DMS153 treated with DMSO at 0.1 percent for 48 hours (cell line): ENCODE results near the gene DLL3.
A peak's percentile ranks its signal among the peaks of the same experiment; 100 is the strongest.

Source experiments
- DNase-seq: peaks from one replicate; lab custom pipeline; 2025; ENCODE audit not compliant: unreplicated experiment; lab: John Stamatoyannopoulos, UW

The DLL3 gene

DNA sequence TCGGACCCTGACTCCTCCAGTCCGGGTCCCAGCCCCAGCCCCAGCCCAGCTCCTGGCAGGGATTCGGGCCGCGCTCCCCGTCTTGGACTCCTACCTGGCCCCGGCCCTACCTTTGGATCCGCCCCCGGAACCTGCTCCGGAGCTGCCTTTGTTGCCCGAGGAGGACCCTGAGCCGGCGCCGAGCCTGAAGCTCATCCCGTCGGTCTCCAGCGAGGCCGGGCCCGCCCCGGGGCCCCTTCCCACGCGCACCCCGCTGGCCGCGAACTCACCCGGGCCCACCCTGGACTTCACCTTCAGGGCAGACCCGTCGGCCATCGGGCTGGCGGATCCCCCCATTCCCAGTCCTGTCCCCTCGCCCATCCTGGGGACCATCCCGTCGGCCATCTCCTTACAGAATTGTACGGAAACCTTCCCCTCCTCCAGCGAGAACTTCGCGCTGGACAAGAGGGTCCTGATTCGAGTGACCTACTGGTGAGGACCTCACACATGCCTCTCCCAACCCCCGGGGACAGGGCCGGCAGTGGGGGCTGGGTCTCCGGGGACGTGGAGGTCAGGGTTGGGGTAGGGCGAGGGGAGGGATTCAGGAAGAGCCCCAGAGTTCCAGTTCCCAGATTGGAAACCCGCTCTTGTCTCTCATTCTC is 16.9 kb downstream of the DLL3 start:
- DNase-seq, result no peak

DNA sequence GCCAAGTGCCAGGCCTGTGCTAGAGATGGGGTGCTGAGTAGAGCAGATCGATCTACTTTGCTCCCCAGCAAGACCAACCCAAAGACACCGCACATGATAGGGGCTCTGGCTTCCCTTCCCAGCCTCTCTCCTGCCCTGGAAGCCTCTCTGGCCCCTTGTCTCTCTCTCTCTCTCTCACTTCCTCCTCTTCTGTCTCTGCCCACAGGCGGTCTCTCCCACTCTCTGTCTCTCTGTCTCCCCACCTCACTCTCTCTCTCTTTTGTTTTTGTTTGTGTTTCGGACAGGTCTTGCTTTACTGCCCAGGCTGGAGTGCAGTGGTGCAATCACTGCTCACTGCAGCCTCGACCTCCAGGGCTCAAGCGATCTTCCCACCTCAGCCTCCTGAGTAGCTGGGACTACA is 17.5 kb downstream of the DLL3 start:
- DNase-seq, result no peak

DNA sequence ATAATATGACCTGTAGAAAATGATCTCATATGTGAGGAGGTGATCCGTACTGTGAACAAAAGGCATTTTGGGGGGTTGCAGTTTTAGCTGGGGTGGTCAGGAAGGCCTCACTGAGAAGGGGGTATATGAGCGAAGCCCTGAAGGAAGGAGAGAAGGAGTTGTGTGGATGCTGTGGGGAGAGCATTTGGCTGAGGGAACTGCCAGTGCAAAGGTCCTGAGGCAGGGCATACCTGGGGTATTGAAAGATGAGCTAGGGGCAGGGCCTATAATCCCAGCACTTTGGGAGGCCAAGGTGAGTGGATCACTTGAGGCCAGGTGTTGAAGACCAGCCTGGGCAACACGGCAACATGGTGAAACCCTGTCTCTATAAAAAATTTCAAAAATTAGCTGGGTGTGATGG is 18.7 kb downstream of the DLL3 start:
- no peak for DNase-seq

DNA sequence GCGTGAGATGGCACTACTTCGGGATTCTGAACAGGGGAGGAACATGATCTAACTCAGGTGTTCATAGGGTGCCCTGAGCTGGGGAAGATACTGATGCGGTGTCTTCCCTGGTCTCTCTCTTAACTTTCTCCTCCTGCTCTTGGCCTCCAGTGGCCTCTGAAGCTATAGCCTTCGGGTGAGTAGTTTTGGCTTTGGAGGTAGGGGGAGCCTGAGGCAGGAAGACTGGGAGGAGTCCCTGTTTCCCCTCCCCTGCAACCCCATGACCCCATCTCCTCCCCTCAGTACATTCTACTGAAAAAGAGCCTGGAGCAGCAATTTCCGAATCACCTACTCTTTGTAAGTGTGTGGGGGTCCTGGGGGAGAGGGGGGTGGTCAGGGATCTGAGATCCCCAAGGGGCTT is 19.7 kb downstream of the DLL3 start:
- DNase-seq, result no peak

GRCh38 chr19:39518975-39519374 is 20.2 kb downstream of the DLL3 start:
- DNase-seq, result no peak

GRCh38 chr19:39520541-39521484 is 22.1 kb downstream of the DLL3 start:
- DNase-seq, result no peak

DNA sequence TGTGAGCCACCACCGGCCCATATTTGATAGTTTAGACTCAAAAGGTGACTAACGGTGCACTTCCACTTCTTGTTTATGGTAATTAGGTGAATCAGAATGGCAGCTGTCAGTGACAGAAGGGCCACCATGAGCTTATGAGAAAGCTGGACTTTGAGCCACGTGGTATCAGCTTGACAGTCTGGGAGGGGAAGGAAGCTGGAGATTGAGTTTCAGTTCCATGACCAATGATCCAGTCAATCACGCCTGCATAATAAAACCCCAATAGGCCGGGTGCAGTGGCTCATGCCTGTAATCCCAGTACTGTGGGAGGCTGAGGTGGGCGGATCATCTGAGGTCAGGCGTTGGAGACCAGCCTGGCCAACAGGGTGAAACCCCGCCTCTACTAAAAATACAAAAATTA is 25.7 kb downstream of the DLL3 start:
- DNase-seq, result no peak

- DNase-seq, result no peak
Observed at GRCh38 chr19:39525205-39525604, 26.5 kb downstream of the DLL3 start.

DNA sequence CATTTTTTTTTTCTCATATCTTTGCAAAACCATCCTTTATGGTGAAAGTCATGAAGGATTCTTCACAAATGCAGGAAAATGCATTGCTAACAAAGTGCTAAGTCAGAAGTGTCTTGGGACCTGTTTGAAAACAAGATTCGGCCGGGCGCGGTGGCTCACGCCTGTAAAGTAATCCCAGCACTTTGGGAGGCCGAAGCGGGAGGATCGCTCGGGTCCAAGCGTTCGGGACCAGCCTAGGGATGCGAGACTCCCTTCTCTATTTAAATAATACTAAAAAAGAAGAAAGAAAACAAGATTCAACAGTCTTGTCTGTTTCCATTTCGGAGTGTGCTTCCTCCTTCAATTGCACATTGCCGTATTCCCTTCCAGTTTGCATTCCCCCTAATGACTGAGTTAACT is 33.1 kb downstream of the DLL3 start:
- no peak for DNase-seq

GRCh38 chr19:39532233-39533002 is 33.7 kb downstream of the DLL3 start, which contains the start of gene EID2B:
EID2B (minus strand) TSS chr19:39532852; CDS start chr19:39532802, 50 bp downstream.
- DNase-seq, result peak; percentile 98

DNA sequence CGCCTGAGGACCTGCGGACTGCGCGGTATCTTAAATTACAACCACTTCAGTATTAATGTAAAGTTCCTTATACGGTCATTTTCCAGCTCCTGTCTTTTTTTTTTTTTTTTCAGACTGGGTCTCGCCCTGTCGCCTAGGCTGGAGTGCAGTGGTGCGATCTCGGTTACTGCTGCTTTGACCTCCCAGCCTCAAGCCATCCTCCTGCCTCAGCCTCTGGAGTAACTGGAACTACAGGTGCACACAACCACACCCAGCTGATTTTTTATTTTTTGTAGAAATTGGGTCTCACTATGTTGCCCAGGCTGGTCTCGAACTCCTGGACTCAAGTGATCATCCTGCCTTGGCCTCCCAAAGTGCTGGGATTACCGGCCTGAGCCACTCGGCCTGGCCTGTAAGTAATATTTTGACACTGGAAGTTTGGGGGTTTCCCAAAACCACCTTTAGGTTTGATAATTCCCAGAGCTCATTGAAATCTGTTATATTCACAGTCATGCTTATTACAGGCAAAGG is 34.3 kb downstream of the DLL3 start:
- no peak for DNase-seq

DNA sequence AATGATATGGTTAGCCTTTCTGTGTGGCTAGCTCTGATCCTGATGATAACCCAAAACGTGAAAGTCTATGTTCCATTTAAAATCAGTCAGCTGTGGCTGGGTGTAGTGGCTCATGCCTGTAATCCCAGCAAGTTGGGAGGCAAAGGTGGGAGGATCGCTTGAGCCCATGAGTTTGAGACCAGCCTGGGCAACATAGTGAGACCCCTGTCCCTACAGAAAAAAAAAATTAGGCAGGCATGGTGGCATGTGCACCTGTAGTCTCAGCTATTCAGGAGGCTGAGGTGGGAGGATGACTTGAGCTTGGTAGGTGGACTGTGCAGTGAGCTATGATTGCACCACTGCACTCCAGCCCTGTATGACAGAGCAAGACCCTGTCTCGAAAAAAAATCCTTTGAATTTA is 35.0 kb downstream of the DLL3 start:
- no peak for DNase-seq

DNA sequence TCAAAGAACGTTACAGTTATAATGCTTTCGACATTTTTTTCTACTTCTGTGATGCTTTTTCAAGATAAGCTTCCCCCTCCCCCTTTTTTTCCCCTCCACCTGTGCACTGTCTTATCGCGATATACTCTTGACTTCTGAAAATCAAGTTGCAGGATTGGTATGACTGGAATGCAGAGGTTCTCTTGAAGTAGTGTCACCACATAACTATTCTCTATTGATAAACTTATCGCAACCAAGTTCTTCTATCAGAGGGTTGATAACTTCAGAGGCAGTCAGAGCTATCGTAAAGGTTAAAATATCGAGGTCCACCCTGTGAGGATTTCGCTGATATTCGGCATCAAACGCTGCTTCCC is 40.4 kb downstream of the DLL3 start:
- no peak for DNase-seq

- peak; percentile 90 for DNase-seq
Observed at GRCh38 chr19:39539518-39540332, 41.0 kb downstream of the DLL3 start, which contains the start of gene EID2. EID2 (minus strand) TSS chr19:39540161; CDS start chr19:39540079, 82 bp downstream.

DNA sequence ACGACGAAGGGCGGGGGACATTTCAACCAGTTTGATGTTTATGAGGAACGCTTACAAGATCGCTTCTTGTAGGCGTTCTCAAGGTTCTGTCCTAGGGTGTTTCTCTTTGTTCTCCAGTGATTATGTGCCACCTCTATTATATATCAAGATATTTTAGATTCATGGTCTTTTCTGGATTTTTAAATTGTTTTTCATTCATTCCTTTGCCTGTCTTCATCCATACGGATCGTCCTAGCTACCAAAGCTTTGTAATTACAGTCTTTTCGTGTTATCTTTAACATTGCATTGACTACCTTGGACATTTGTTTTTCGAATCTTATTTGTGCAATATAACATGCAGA is 41.6 kb downstream of the DLL3 start:
- no peak for DNase-seq

GRCh38 chr19:39542206-39542605 is 43.5 kb downstream of the DLL3 start:
- no peak for DNase-seq

DNA sequence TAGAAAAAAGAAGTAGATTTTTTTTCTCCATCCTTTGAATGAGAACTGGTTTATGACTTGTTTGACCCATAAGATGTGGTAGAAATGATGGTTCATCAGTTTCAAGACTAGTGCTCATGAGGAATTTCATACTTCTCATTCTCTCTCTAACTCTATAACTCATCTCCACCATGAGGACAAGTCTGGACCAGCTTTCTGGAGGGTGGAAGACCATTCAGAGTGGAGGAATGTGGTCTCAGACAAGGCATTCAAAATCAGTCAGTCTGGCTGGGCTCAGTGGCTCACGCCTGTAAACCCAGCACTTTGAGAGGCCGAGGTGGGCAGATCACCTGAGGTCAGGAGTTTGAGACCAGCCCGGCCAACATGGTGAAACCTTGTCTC is 44.7 kb downstream of the DLL3 start:
- DNase-seq, result no peak

- DNase-seq, result no peak
Observed at GRCh38 chr19:39544226-39544903, 45.6 kb downstream of the DLL3 start.

DNA sequence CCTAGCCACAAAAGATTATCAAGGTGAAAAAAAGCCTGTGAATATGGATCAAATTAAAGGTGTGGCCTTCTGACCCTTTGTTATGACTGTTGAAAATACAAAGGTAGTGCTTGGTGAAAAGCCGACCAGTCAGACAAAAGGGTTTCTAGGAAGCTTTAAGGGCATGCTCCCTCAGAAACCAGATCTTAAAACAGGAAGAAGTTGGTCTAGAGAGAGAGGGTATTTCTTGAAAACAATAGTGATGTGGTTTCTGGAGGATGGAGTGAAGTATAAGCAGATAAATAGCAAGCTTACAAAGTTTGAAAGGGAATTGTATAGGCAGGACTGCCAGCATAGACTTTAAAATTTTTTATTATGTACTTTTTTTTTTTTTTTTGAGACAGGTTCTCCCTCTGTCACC is 46.2 kb downstream of the DLL3 start:
- DNase-seq, result no peak

DNA sequence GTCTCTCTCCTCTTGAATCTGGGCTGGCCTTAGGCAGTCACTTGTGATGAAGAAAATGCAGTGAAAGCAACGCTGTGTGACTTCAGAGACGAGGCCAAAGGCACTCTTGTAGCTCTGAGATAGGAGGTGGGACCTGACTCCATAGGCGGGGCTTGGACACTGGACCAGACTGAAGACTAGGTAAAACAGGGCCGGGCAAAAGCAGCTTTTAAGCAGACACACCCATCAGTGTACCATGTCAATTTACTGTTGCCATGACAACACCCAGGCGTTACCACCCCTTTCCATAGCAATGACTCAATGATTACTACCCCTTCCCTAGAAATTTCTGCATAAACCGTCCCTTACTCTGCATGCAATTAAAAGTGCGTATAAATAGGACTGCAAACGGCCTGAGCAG is 47.9 kb downstream of the DLL3 start:
- no peak for DNase-seq
